ENCODE data around the gene PCDH1. TPM values are rescaled to one million over a fixed set of nuclear protein-coding genes. Genes with fewer than 3 reads are reported as not detected.
"Not testable (repeated sequence)": the region's sequence is repeated elsewhere in the genome, so short reads cannot be mapped to it uniquely, and the experiment has no call there.

The PCDH1 gene
- total RNA-seq, 2 donors from 2014 or later: 97.3 to 105 TPM

- no peaks in the 10 kb centered on the region for H3K36me3 ChIP-seq
- intact Hi-C loops (cut with DNase I): no loop called here
- no peak for TF ChIP-seq CTCF (IDR thresholded peaks at IDR 0.05)
- no peak overlapping the region for H3K9ac ChIP-seq (ENCODE audit: low read depth in 2 of 2, low read length in 2 of 2)
- no peak for DNase-seq
- no peak overlapping the region for H3K27ac ChIP-seq
- no peaks in the 10 kb centered on the region for H3K9me3 ChIP-seq
- no peaks in the 10 kb centered on the region for H3K4me1 ChIP-seq
- H3K4me3 ChIP-seq: no peak overlapping the region
- H3K27me3 ChIP-seq: no peaks in the 10 kb centered on the region
These were observed 53.5 kb downstream of the PCDH1 start for GRCh38 chr5:141824717-141825116.

- Histone ChIP-seq H3K27me3 (no peaks in the 10 kb centered on the region), H3K9me3 (no peaks in the 10 kb centered on the region), H3K4me3 (no peak overlapping the region), H3K9ac (ENCODE audit: low read depth in 2 of 2, low read length in 2 of 2) (no peak overlapping the region), H3K4me1 (no peaks in the 10 kb centered on the region), H3K36me3 (no peaks in the 10 kb centered on the region), H3K27ac (no peak overlapping the region)
- TF ChIP-seq CTCF (IDR thresholded peaks at IDR 0.05): no peak
- DNase-seq: no peak
- intact Hi-C loops (cut with DNase I): no loop called here
These were observed 55.2 kb downstream of the PCDH1 start for GRCh38 chr5:141823056-141823455.

- no peak for DNase-seq
- Histone ChIP-seq H3K4me1 (no peaks in the 10 kb centered on the region), H3K36me3 (no peaks in the 10 kb centered on the region), H3K27me3 (no peaks in the 10 kb centered on the region), H3K27ac (no peak overlapping the region), H3K9me3 (no peaks in the 10 kb centered on the region), H3K4me3 (no peak overlapping the region), H3K9ac (ENCODE audit: low read depth in 2 of 2, low read length in 2 of 2) (no peak overlapping the region)
- intact Hi-C loops (cut with DNase I): no loop called here
- no peak for TF ChIP-seq CTCF (IDR thresholded peaks at IDR 0.05)
These were observed 56.1 kb downstream of the PCDH1 start for GRCh38 chr5:141822144-141822543.

GRCh38 chr5:141821430-141821925, 56.7 kb downstream of the PCDH1 start:
- intact Hi-C loops (cut with DNase I): no loop called here
- no peaks in the 10 kb centered on the region for H3K4me1 ChIP-seq
- TF ChIP-seq CTCF (IDR thresholded peaks at IDR 0.05): no peak

GRCh38 chr5:141820686-141821085, 57.5 kb downstream of the PCDH1 start:
- H3K36me3 ChIP-seq; H3K9ac ChIP-seq (ENCODE audit: low read depth in 2 of 2, low read length in 2 of 2); H3K4me1 ChIP-seq; H3K9me3 ChIP-seq; H3K27ac ChIP-seq; H3K4me3 ChIP-seq; H3K27me3 ChIP-seq; DNase-seq; intact Hi-C loops (cut with DNase I): not testable (repeated sequence)

More at GRCh38 chr5:141821430-141821925, 56.7 kb downstream of the PCDH1 start:
- no peaks in the 10 kb centered on the region for H3K36me3 ChIP-seq
- H3K27ac ChIP-seq: no peak overlapping the region
- H3K9ac ChIP-seq (ENCODE audit: low read depth in 2 of 2, low read length in 2 of 2): no peak overlapping the region
- no peak overlapping the region for H3K4me3 ChIP-seq
- no peaks in the 10 kb centered on the region for H3K9me3 ChIP-seq
- DNase-seq: no peak
- no peaks in the 10 kb centered on the region for H3K27me3 ChIP-seq

- no peak overlapping the region for H3K4me3 ChIP-seq
- DNase-seq: no peak
- no peaks in the 10 kb centered on the region for H3K9me3 ChIP-seq
- intact Hi-C loops (cut with DNase I): loop anchor here (10.0 kb wide), 1 partner anchor 147 kb away; the partner anchor contains the start of gene RNF14
- H3K27me3 ChIP-seq: no peaks in the 10 kb centered on the region
- TF ChIP-seq CTCF (IDR thresholded peaks at IDR 0.05): no peak
- no peaks in the 10 kb centered on the region for H3K4me1 ChIP-seq
- H3K27ac ChIP-seq: no peak overlapping the region
- H3K36me3 ChIP-seq: no peaks in the 10 kb centered on the region
- H3K9ac ChIP-seq (ENCODE audit: low read depth in 2 of 2, low read length in 2 of 2): no peak overlapping the region
These were observed 60.6 kb downstream of the PCDH1 start for GRCh38 chr5:141817631-141818030.
